Stomach (tissue), 4 donors: ENCODE results near the gene VEZT.

ENCODE experiments used
- POLR2A ChIP-seq, 4 donors: fragments of 450-650 bp; IDR thresholded peaks; one replicate each; pipeline ENCODE4 v1.6.1; 2016; ENCODE audit warnings: antibody characterized with exemption in 4 of 4, control low read depth in 2 of 4, mild to moderate bottlenecking in 1 of 4, moderate library complexity in 1 of 4
- POLR2AphosphoS5 ChIP-seq, 3 donors: sonication (generic); formaldehyde crosslinking; IDR thresholded peaks; one replicate each; pipeline ENCODE4 v1.6.1; 2016; ENCODE audit warnings: antibody characterized with exemption in 3 of 3

DNA sequence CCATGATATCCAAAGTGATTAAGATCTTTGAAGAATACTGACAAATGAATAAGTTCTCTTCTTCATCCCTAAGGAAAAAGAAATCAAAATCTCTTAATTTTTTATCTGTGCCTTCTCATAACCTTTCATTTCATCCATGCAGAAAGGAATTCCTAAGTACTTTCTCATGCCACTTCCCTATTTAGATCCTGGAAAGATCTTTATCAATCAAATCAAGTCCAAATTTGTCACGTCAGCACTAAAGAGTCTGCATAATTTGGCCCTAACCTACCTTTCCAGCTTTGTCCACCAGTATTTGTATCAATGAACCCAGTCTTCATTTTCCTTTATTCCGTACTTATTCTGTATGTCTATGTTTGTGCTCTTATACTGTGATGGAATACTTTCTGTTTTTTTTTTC, 41.2 kb downstream of the VEZT start:
- TF ChIP-seq POLR2A (IDR thresholded peaks at IDR 0.05) (no peak), POLR2AphosphoS5 (IDR thresholded peaks at IDR 0.05) (no peak)
